AG04450 (cell line): ENCODE measurements around the gene SPEF2. TPM values are rescaled to one million over a fixed set of nuclear protein-coding genes. Genes with fewer than 3 reads are reported as not detected.

Experiments
- CTCF ChIA-PET: fragments of 300-600, 350-600 bp; formaldehyde crosslinking; extraction: SDS; loops from one replicate; lab custom pipeline; 2022; ENCODE audit warnings: antibody characterized with exemption, inconsistent platforms; lab: Charles Lee
- POLR2A ChIA-PET: fragments of 350-600 bp; formaldehyde crosslinking; extraction: SDS; loops from one replicate; lab custom pipeline; 2021; ENCODE audit warnings: antibody characterized with exemption, inconsistent platforms; lab: Yijun Ruan, JAX
- DNase-seq: peaks from one replicate; pipeline ENCODE4 v3.0.0-alpha.2; 2011; ENCODE audit warnings: low read depth, low spot score
- H3K27ac ChIP-seq: one replicate; pipeline ENCODE4 v1.5.1; 2012; ENCODE audit warnings: low read depth, low read length, control low read depth
- H3K27me3 ChIP-seq: one replicate; pipeline ENCODE4 v1.6.0; 2012; ENCODE audit warnings: low read length; ENCODE audit not compliant: control insufficient read depth, insufficient read depth
- H3K4me3 ChIP-seq: 2 replicates; pipeline ENCODE4 v1.5.1; 2011; ENCODE audit warnings: mild to moderate bottlenecking, low read depth, low read length, control low read depth
- H3K9me3 ChIP-seq: 2 replicates; pipeline ENCODE4 v1.5.1; 2012; ENCODE audit warnings: low read length; ENCODE audit not compliant: control insufficient read depth, insufficient read depth
- polyA plus RNA-seq: library from polyadenylated mRNA; depleted of rRNA; stranded (reverse); fragments of >200 nt; gene quantifications from 2 replicates; pipeline ENCODE4 v1.2.3, GENCODE V29; 2011
- TF ChIP-seq, protein P1 (sequence below): IDR thresholded peaks from 2 replicates; pipeline ENCODE4 v1.5.1; 2011; ENCODE audit warnings: low read depth, low read length, control low read depth, inconsistent platforms

The SPEF2 gene
- polyA plus RNA-seq, 1 experiment, result 4.2 TPM

DNA sequence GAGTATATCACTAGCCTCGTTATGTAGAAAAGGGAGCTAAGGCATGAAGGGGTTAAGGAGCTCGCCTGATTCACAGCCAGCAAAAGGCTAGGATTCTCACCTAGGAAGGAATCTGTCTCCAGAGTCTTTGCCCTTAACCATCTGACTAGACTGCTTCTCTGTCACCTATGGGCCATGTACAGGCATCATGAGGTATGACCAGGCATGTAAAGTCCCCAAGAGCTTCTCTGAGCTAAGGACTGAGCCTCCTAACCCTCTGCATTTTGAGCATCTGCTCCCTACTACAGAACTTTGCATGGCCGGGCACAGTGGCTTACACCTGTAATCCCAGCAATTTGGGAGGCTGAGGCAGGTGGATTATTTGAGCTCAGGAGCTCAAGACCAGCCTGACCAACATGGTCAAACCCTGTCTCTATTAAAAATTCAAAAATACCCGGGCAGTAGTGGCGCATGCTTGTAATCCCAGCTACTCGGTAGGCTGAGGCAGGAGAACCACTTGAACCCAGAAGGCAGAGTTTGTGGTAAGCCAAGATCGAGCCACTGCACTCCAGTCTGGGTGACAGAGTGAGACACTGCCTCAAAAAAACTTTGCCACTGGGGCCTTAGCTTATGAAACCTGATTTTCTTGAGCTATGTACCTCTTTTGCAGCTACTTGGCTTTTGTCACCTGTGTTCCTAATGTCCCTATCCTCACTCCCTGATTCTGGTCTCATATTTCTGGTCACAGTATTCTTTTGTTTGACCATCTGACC is 205.9 kb downstream of the SPEF2 start:
- H3K9me3 ChIP-seq, result no peaks in the 10 kb centered on the region
- TF ChIP-seq, protein P1, sequence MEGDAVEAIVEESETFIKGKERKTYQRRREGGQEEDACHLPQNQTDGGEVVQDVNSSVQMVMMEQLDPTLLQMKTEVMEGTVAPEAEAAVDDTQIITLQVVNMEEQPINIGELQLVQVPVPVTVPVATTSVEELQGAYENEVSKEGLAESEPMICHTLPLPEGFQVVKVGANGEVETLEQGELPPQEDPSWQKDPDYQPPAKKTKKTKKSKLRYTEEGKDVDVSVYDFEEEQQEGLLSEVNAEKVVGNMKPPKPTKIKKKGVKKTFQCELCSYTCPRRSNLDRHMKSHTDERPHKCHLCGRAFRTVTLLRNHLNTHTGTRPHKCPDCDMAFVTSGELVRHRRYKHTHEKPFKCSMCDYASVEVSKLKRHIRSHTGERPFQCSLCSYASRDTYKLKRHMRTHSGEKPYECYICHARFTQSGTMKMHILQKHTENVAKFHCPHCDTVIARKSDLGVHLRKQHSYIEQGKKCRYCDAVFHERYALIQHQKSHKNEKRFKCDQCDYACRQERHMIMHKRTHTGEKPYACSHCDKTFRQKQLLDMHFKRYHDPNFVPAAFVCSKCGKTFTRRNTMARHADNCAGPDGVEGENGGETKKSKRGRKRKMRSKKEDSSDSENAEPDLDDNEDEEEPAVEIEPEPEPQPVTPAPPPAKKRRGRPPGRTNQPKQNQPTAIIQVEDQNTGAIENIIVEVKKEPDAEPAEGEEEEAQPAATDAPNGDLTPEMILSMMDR, result no peak
- ChIA-PET POLR2A (no interaction called here), CTCF (no interaction called here)
- DNase-seq, result no peak
- peaks cover 2% of the 10 kb centered on the region for H3K27me3 ChIP-seq
- H3K4me3 ChIP-seq, result no peak overlapping the region
- H3K27ac ChIP-seq, result no peak overlapping the region

DNA sequence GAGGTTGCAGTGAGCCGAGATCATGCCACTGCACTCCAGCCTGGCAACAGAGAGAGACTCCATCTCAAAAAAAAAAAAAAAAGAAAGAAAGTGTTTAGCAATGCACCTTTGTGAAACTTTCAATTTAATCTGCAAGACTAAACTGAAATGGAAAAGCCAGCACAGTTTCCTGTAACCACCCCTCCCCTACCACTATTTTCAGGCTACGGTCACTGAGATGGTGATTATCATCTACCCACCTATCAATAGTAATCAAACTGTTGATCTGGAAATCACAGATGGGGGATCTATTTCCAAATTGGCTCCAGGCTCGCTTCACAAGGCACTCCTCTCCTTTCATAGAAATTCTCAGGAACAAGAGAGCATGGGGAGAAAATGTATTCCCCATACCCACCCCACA is 208.4 kb downstream of the SPEF2 start:
- POLR2A ChIA-PET, result no interaction called here
- TF ChIP-seq, protein P1, result no peak

DNA sequence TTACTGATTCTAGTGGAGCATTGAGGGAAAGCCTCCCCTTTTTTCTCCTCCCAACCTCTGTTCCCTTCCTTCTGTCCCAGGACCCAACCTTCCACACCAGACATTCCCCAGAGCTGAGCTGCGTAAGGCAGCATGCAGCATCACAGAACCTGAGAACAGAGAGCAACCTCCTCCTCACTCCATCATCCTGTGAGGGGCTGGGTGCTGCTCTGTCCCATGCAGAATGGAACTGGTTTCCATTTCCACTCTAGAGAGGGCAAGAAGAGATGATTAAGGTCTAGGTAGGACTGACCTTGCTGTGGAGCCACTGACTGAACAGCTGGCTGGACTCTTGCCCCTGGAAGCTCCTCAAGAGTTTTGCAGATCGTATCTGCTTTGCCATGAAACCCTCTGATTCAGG is 208.9 kb downstream of the SPEF2 start:
- H3K9me3 ChIP-seq, result no peaks in the 10 kb centered on the region
- TF ChIP-seq, protein P1, result no peak
- ChIA-PET POLR2A (no interaction called here), CTCF (no interaction called here)
- H3K27me3 ChIP-seq, result peaks cover 2% of the 10 kb centered on the region
- DNase-seq, result no peak
- no peak overlapping the region for H3K4me3 ChIP-seq
- no peak overlapping the region for H3K27ac ChIP-seq

More for the DNA sequence above, 208.4 kb downstream of the SPEF2 start:
- Histone ChIP-seq H3K27ac (no peak overlapping the region), H3K27me3 (peaks cover 2% of the 10 kb centered on the region), H3K4me3 (no peak overlapping the region), H3K9me3 (no peaks in the 10 kb centered on the region)
- DNase-seq, result no peak
- CTCF ChIA-PET, result no interaction called here

DNA sequence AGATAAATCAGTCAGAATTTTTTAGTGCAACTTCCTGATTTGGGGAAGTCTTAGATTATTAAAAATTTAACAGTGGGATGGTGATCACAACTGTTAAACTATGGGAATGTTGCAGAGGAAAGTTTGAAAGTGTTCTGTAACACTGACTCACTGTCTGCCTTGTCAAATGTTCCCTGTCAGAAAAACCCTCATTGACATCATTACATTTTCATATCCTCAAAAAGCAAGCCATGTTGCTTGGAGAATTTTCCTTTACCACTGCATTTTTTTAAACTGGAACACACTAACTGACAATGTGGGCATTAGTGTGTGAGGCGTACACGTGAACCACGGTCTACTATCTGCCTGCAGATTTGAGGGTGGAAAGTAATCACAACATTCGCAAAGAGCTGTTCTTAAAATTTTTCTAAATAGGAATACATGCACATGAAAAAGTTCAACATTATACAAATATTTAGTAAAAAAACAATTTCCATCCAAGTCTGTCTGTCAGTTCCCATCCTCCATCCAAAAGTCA is 210.5 kb downstream of the SPEF2 start:
- no peak overlapping the region for H3K27ac ChIP-seq
- TF ChIP-seq, protein P1, result no peak
- CTCF ChIA-PET, result no interaction called here
- no peak overlapping the region for H3K4me3 ChIP-seq
- POLR2A ChIA-PET, result no interaction called here
- no peak for DNase-seq
- H3K9me3 ChIP-seq, result no peaks in the 10 kb centered on the region
- peaks cover 2% of the 10 kb centered on the region for H3K27me3 ChIP-seq

DNA sequence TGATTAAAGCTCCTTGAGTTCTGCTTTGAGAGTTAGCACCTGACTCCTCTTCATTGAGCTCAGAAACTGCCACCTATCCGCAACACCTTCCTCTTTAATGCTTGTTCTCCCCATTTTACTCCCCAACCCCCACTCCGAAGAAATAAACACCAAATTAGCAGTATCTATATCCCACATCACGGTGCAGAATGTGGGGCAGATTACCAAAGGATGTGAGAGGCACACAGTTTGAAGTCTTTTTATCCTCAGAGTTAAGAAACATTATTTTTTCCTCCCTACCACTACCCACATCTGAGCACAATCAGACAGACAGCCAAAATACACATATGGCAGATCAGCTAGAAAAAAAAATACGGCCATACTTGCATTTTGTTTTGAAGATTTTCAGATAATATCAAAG is 212.9 kb downstream of the SPEF2 start:
- DNase-seq, result no peak
- H3K27ac ChIP-seq, result no peak overlapping the region
- ChIA-PET POLR2A (no interaction called here), CTCF (no interaction called here)
- peaks cover 2% of the 10 kb centered on the region for H3K27me3 ChIP-seq
- TF ChIP-seq, protein P1, result no peak
- H3K4me3 ChIP-seq, result no peak overlapping the region
- no peaks in the 10 kb centered on the region for H3K9me3 ChIP-seq
